ENCODE data around the gene SCAANT1. TPM values are rescaled to one million over a fixed set of nuclear protein-coding genes. Genes with fewer than 3 reads are reported as not detected.

Gene SCAANT1
- 3.8 TPM for total RNA-seq (2013)
- not detected for polyA plus RNA-seq
- polyA minus RNA-seq, result not detected in 2 replicates
- 0.14 to 2.5 (median 0.34) reads per million in 11 experiments for total RNA-seq

DNA sequence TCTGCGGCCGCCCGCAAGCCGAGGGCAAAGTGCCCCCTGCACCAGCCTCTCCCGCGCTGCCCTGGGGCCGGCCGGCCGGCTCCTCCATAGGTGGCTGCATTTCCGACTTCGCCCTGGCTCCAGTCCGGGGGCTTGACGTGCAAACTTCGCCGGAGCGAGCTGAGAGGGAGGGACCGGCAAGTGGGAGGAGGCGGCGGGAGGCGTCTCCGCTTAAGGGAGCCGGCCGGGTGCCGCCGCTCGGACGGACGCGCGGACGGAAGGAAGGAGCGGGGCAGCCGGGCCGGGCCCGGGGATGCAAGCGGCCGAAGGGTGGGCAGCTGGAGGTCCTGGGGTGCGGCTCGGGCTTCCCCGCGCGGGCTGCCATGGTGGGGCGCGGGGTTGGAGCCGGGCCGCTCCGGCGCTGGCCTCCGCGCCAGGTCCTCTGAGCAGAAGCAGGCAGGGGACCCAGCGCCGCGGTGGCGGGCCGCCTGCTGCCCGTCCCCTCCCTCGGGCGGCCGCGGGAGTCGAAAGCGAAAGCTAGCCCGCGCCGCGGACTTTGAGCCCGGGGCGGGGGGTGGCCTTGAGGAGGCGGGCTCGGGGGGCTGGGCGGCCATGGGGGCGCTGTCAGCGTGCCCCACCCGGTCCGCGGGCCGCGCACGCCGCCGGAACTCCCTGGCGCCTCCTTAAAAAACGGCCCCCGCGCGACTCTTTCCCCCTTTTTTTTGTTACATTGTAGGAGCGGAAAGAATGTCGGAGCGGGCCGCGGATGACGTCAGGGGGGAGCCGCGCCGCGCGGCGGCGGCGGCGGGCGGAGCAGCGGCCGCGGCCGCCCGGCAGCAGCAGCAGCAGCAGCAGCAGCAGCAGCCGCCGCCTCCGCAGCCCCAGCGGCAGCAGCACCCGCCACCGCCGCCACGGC is at the start of gene SCAANT1:
Gene SCAANT1, minus strand, starts transcription at position 511 of the 895 bp plus-strand sequence.
- peak; percentile 69 to 75 (median 75) for DNase-seq
- Mint-ChIP-seq H3K27me3 (ENCODE audit: low read depth in 3 of 3) (peaks cover 0 to 4% (median 0%) of the 10 kb centered on the region in 3 donors), H3K9me3 (no peaks in the 10 kb centered on the region), H3K27ac (peak within 1 kb of the TSS; percentile 89 to 96 (median 94)), H3K36me3 (peaks cover 25 to 46% of the 10 kb centered on the region in 2 donors), H3K4me1 (peaks cover 43% of the 10 kb centered on the region), H3K4me3 (peak within 1 kb of the TSS; percentile 92 to 95)
- H3K27ac ChIP-seq (ENCODE audit: low read depth in 1 of 2, low read length in 2 of 2), result peak within 1 kb of the TSS; percentile 81 to 91
- peaks cover 61% of the 10 kb centered on the region for H3K79me2 ChIP-seq (ENCODE audit: insufficient read depth, low read length)
- H3K27me3 ChIP-seq (ENCODE audit: control insufficient read depth in 2 of 2, insufficient read depth in 2 of 2, low read length in 2 of 2), result no peaks in the 10 kb centered on the region
- WGBS (ENCODE audit: insufficient coverage), result under 1% methylated on average over 114 of the region's 115 CpGs
- H3K4me3 ChIP-seq (replicated peaks in 1 of 3; ENCODE audit: low read depth in 2 of 3, low read length in 3 of 3), result peak within 1 kb of the TSS; percentile 77 to 89 (median 84)
- H3K4me1 ChIP-seq (ENCODE audit: control insufficient read depth in 1 of 2, insufficient read depth in 2 of 2, low read length in 2 of 2), result peaks cover 33 to 46% of the 10 kb centered on the region in 2 donors
- peaks cover 29% of the 10 kb centered on the region for H4K20me1 ChIP-seq (ENCODE audit: insufficient read depth, low read length)
- H3K9me3 ChIP-seq (replicated peaks in 1 of 2; ENCODE audit: control insufficient read depth in 1 of 2, insufficient read depth in 1 of 2, low read length in 2 of 2), result no peaks in the 10 kb centered on the region
- H2AFZ ChIP-seq (ENCODE audit: insufficient read depth, low read depth, low read length, poor library complexity, severe bottlenecking), result peak within 1 kb of the TSS; percentile 81
- TF ChIP-seq, protein P1, sequence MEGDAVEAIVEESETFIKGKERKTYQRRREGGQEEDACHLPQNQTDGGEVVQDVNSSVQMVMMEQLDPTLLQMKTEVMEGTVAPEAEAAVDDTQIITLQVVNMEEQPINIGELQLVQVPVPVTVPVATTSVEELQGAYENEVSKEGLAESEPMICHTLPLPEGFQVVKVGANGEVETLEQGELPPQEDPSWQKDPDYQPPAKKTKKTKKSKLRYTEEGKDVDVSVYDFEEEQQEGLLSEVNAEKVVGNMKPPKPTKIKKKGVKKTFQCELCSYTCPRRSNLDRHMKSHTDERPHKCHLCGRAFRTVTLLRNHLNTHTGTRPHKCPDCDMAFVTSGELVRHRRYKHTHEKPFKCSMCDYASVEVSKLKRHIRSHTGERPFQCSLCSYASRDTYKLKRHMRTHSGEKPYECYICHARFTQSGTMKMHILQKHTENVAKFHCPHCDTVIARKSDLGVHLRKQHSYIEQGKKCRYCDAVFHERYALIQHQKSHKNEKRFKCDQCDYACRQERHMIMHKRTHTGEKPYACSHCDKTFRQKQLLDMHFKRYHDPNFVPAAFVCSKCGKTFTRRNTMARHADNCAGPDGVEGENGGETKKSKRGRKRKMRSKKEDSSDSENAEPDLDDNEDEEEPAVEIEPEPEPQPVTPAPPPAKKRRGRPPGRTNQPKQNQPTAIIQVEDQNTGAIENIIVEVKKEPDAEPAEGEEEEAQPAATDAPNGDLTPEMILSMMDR (IDR thresholded peaks at IDR 0.05), result no peak
- H3K9ac ChIP-seq (ENCODE audit: insufficient read depth, low read length, poor library complexity, severe bottlenecking), result peak within 1 kb of the TSS; percentile 81
- intact Hi-C loops (cut with micrococcal nuclease), result loop anchor here (2.0 to 5.0 kb wide), 6 partner anchors 21 to 65 kb away; no protein-coding TSS in a partner anchor
- H3K36me3 ChIP-seq (replicated peaks in 1 of 2; ENCODE audit: control insufficient read depth in 1 of 2, insufficient read depth in 2 of 2, low read length in 2 of 2), result peaks cover 17 to 31% of the 10 kb centered on the region in 2 donors
- H3K4me2 ChIP-seq (replicated peaks; ENCODE audit: extremely low read depth, low read length, poor library complexity, severe bottlenecking), result peak within 1 kb of the TSS; percentile 93

DNA sequence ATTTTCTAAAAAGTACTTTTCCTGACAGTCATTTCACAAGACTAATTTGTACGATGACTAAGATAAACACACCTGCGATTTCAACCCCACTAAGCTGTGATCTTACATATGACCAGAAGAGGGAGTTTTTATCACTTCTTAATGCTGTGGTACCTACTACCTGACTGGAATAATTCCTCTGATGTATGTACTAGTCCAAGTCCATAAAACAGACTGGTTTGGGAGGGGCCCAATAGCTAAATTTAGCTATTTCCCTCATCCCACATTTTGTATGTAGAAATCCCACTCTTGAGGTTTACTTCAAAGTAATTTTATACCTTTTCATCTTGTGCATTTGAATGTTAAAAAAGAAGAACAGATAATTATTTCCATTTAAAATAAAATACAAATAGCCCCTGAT is 49.7 kb upstream of the SCAANT1 start:
- Histone ChIP-seq H3K4me1 (ENCODE audit: control insufficient read depth in 1 of 2, insufficient read depth in 2 of 2, low read length in 2 of 2) (peaks cover 15 to 18% of the 10 kb centered on the region in 2 donors), H3K4me3 (replicated peaks in 1 of 3; ENCODE audit: low read depth in 2 of 3, low read length in 3 of 3) (no peak overlapping the region), H3K4me2 (replicated peaks; ENCODE audit: extremely low read depth, low read length, poor library complexity, severe bottlenecking) (no peak overlapping the region), H3K27me3 (ENCODE audit: control insufficient read depth in 2 of 2, insufficient read depth in 2 of 2, low read length in 2 of 2) (no peaks in the 10 kb centered on the region), H3K79me2 (ENCODE audit: insufficient read depth, low read length) (peaks cover 85% of the 10 kb centered on the region), H3K27ac (ENCODE audit: low read depth in 1 of 2, low read length in 2 of 2) (no peak overlapping the region), H4K20me1 (ENCODE audit: insufficient read depth, low read length) (peaks cover 65% of the 10 kb centered on the region), H3K36me3 (replicated peaks in 1 of 2; ENCODE audit: control insufficient read depth in 1 of 2, insufficient read depth in 2 of 2, low read length in 2 of 2) (peaks cover 0 to 4% of the 10 kb centered on the region in 2 donors), H3K9ac (ENCODE audit: insufficient read depth, low read length, poor library complexity, severe bottlenecking) (no peak overlapping the region), H3K9me3 (replicated peaks in 1 of 2; ENCODE audit: control insufficient read depth in 1 of 2, insufficient read depth in 1 of 2, low read length in 2 of 2) (no peaks in the 10 kb centered on the region), H2AFZ (ENCODE audit: insufficient read depth, low read depth, low read length, poor library complexity, severe bottlenecking) (no peak overlapping the region)
- Mint-ChIP-seq H3K36me3 (peaks cover 4 to 22% of the 10 kb centered on the region in 2 donors), H3K4me3 (no peak overlapping the region), H3K9me3 (no peaks in the 10 kb centered on the region), H3K27ac (peak overlapping the region in 1 of 7 donors; percentile 30), H3K27me3 (ENCODE audit: low read depth in 3 of 3) (no peaks in the 10 kb centered on the region), H3K4me1 (peaks cover 30% of the 10 kb centered on the region)
- intact Hi-C loops (cut with micrococcal nuclease), result loop anchor here in 1 of 2 donors (5.0 kb wide), 2 partner anchors 35 to 50 kb away; partner anchors contain the start of gene SCAANT1
- no CpG with 5 or more reads among the region's 2 CpGs for WGBS (ENCODE audit: insufficient coverage)
- DNase-seq, result peak in 2 of 3 donors; percentile 42 to 49
- TF ChIP-seq, protein P1 (IDR thresholded peaks at IDR 0.05), result peak; percentile 90
